Liver (tissue), 9 donors: ENCODE measurements around the gene TLCD1. TPM values are rescaled to one million over a fixed set of nuclear protein-coding genes. Genes with fewer than 3 reads are reported as not detected.
A peak's percentile ranks its signal among the peaks of the same experiment; 100 is the strongest.

Experiments used
- DNase-seq: peaks from one replicate; pipeline ENCODE4 v3.0.0-alpha.2; 2017; ENCODE audit warnings: low spot score
- H3K27ac ChIP-seq, 2 donors: one replicate each; pipeline ENCODE4 v1.7.0; 2013; ENCODE audit warnings: inconsistent platforms in 2 of 2, low read length in 2 of 2, control low read depth in 1 of 2, low read depth in 1 of 2, mild to moderate bottlenecking in 1 of 2
- H3K27me3 ChIP-seq, 4 donors: one replicate each; pipeline versions ENCODE4 v1.6.1 to v1.7.0; 2013; ENCODE audit warnings: low read length in 3 of 4, inconsistent platforms in 1 of 4, mild to moderate bottlenecking in 1 of 4, moderate library complexity in 1 of 4; ENCODE audit not compliant: control insufficient read depth in 4 of 4, insufficient read depth in 4 of 4
- H3K36me3 ChIP-seq, 4 donors: one replicate each; pipeline versions ENCODE4 v1.6.1 to v1.7.0; 2013; ENCODE audit warnings: low read length in 3 of 4, mild to moderate bottlenecking in 3 of 4, low read depth in 1 of 4, moderate library complexity in 1 of 4; ENCODE audit not compliant: control insufficient read depth in 4 of 4, insufficient read depth in 3 of 4
- H3K4me1 ChIP-seq, 4 donors: one replicate each; pipeline versions ENCODE4 v1.6.1 to v1.7.0; 2013; ENCODE audit warnings: low read length in 3 of 4, mild to moderate bottlenecking in 3 of 4, moderate library complexity in 1 of 4; ENCODE audit not compliant: control insufficient read depth in 4 of 4, insufficient read depth in 4 of 4
- H3K4me3 ChIP-seq, 3 donors: one replicate each; pipeline versions ENCODE4 v1.6.1 to v1.7.0; 2013; ENCODE audit warnings: low read length in 3 of 3, control low read depth in 1 of 3, low read depth in 1 of 3, mild to moderate bottlenecking in 1 of 3
- H3K9ac ChIP-seq, 2 donors: one replicate each; pipeline ENCODE4 v1.7.0; 2013; ENCODE audit warnings: low read length in 2 of 2, mild to moderate bottlenecking in 2 of 2, moderate library complexity in 2 of 2, control low read depth in 1 of 2, low read depth in 1 of 2
- H3K9me3 ChIP-seq, 4 donors: one replicate each; pipeline versions ENCODE4 v1.6.1 to v1.7.0; 2013; ENCODE audit warnings: low read length in 3 of 4; ENCODE audit not compliant: control insufficient read depth in 4 of 4
- EGR1 ChIP-seq, 2 donors: IDR thresholded peaks; 2 replicates each; pipeline ENCODE4 v1.6.1; 2016 to 2018; ENCODE audit warnings: antibody characterized with exemption in 2 of 2, low read depth in 2 of 2
- FOXA1 ChIP-seq: IDR thresholded peaks from 2 replicates; pipeline ENCODE4 v1.6.1; 2016; ENCODE audit warnings: antibody characterized with exemption
- FOXA2 ChIP-seq: IDR thresholded peaks from 2 replicates; pipeline ENCODE4 v1.6.1; 2016; ENCODE audit warnings: antibody characterized with exemption
- GABPA ChIP-seq, 2 donors: IDR thresholded peaks in 1 of 2; conservative IDR thresholded peaks in 1 of 2; 2 replicates each; pipeline ENCODE4 v1.6.1; 2016; ENCODE audit warnings: antibody characterized with exemption in 2 of 2, mild to moderate bottlenecking in 1 of 2, moderate library complexity in 1 of 2
- HNF4A ChIP-seq, 2 donors: conservative IDR thresholded peaks; 2 replicates each; pipeline ENCODE4 v1.6.1; 2016; ENCODE audit warnings: antibody characterized with exemption in 2 of 2, mild to moderate bottlenecking in 2 of 2
- HNF4G ChIP-seq: IDR thresholded peaks from 2 replicates; pipeline ENCODE4 v1.6.1; 2016; ENCODE audit warnings: antibody characterized with exemption
- JUND ChIP-seq, 2 donors: IDR thresholded peaks; 2 replicates each; pipeline ENCODE4 v1.6.1; 2016; ENCODE audit warnings: antibody characterized with exemption in 2 of 2
- NR2F2 ChIP-seq: IDR thresholded peaks from 2 replicates; pipeline ENCODE4 v1.6.1; 2016; ENCODE audit warnings: antibody characterized with exemption
- RAD21 ChIP-seq, 2 donors: IDR thresholded peaks; 2 replicates each; pipeline ENCODE4 v1.6.1; 2016; ENCODE audit warnings: antibody characterized with exemption in 2 of 2, mild to moderate bottlenecking in 2 of 2
- RXRA ChIP-seq, 2 donors: IDR thresholded peaks; 2 replicates each; pipeline ENCODE4 v1.6.1; 2017 to 2018; ENCODE audit warnings: antibody characterized with exemption in 2 of 2, mild to moderate bottlenecking in 1 of 2
- SP1 ChIP-seq: IDR thresholded peaks from 2 replicates; pipeline ENCODE4 v1.6.1; 2018; ENCODE audit warnings: antibody characterized with exemption, mild to moderate bottlenecking
- YY1 ChIP-seq: IDR thresholded peaks from 2 replicates; pipeline ENCODE4 v1.6.1; 2016; ENCODE audit warnings: antibody characterized with exemption, mild to moderate bottlenecking
- ZBTB33 ChIP-seq: IDR thresholded peaks from 2 replicates; pipeline ENCODE4 v1.6.1; 2016; ENCODE audit warnings: antibody characterized with exemption
- WGBS: extraction: QIAGEN DNeasy Blood & Tissue Kit; methylation state at CpG from one replicate; pipeline ENCODE4 v1.1.7; 2013; 5-methylcytosine and 5-hydroxymethylcytosine counted together
- polyA plus RNA-seq, 2 donors: library from polyadenylated mRNA; stranded (reverse) in 1 of 2; unstranded in 1 of 2; fragments of 200-250 nt in 1 of 2; fragments of >200 nt in 1 of 2; fragmentation: Nextera tagmentation in 1 of 2; extraction: Ambion mirVana in 1 of 2; gene quantifications; one replicate each; pipeline versions ENCODE4 v1.2.1 to v1.2.3, GENCODE V29; 2013 to 2015
- total RNA-seq, 2 donors: library from RNA; depleted of rRNA; stranded (reverse); fragments of >200 nt; gene quantifications; one replicate each; pipeline ENCODE4 v1.2.3, GENCODE V29; 2014
- TF ChIP-seq, protein P1 (sequence below): IDR thresholded peaks from 2 replicates; pipeline ENCODE4 v1.6.1; 2016; ENCODE audit warnings: antibody characterized with exemption
- TF ChIP-seq, protein P2 (sequence below): IDR thresholded peaks from 2 replicates; pipeline ENCODE4 v1.6.1; 2016; ENCODE audit warnings: antibody characterized with exemption, mild to moderate bottlenecking
- TF ChIP-seq, protein P3 (sequence below): fragments of 150-350 bp; IDR thresholded peaks from 2 replicates; pipeline ENCODE4 v1.5.1; 2017; ENCODE audit warnings: improper control_type of control experiment, low read depth, low read length; ENCODE audit not compliant: missing input control
- TF ChIP-seq, protein P4 (sequence below): IDR thresholded peaks from 2 replicates; pipeline ENCODE4 v1.6.1; 2016; ENCODE audit warnings: antibody characterized with exemption
- donor health status: healthy.
- donor health status: healthy.
- donor health status: healthy.
- donor health status: healthy.
- donor health status: healthy.

The TLCD1 gene
- total and polyA plus RNA-seq, 4 donors, result 4.4 to 8.8 (median 6.5) TPM

- no peak for DNase-seq
- 59% methylated on average over 3 of the region's 3 CpGs for WGBS
- H3K4me3 ChIP-seq, result no peak overlapping the region
- no peak overlapping the region for H3K9ac ChIP-seq
- no peak overlapping the region for H3K27ac ChIP-seq
- H3K27me3 ChIP-seq, result no peaks in the 10 kb centered on the region
- H3K9me3 ChIP-seq, result no peaks in the 10 kb centered on the region
- TF ChIP-seq RAD21 (IDR thresholded peaks at IDR 0.05) (peak; percentile 73 to 81), NR2F2 (no peak), ZBTB33 (no peak)
- TF ChIP-seq, protein P1, sequence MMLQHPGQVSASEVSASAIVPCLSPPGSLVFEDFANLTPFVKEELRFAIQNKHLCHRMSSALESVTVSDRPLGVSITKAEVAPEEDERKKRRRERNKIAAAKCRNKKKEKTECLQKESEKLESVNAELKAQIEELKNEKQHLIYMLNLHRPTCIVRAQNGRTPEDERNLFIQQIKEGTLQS, result no peak
- H3K36me3 ChIP-seq, result peaks cover 38 to 93% (median 83%) of the 10 kb centered on the region in 4 donors
- H3K4me1 ChIP-seq, result no peaks in the 10 kb centered on the region
Measured at GRCh38 chr17:28684963-28685362, 41.1 kb downstream of the TLCD1 start.

- H3K36me3 ChIP-seq, result peaks cover 40 to 89% (median 77%) of the 10 kb centered on the region in 4 donors
- H3K4me1 ChIP-seq, result no peaks in the 10 kb centered on the region
- no peaks in the 10 kb centered on the region for H3K9me3 ChIP-seq
- no peak overlapping the region for H3K27ac ChIP-seq
- H3K9ac ChIP-seq, result no peak overlapping the region
- no peaks in the 10 kb centered on the region for H3K27me3 ChIP-seq
- whole genome bisulfite sequencing, result 90% methylated on average over 11 of the region's 11 CpGs
- TF ChIP-seq JUND (IDR thresholded peaks at IDR 0.05), result no peak
- no peak for TF ChIP-seq HNF4G
- no peak for TF ChIP-seq RAD21 (IDR thresholded peaks at IDR 0.05)
- TF ChIP-seq RXRA (IDR thresholded peaks at IDR 0.05), result no peak
- no peak for TF ChIP-seq GABPA (IDR thresholded peaks at IDR 0.05 in 1 of 2, conservative IDR thresholded peaks at IDR 0.05 in 1 of 2)
- no peak for TF ChIP-seq EGR1 (IDR thresholded peaks at IDR 0.05; ENCODE audit: low read depth in 2 of 2)
- no peak for TF ChIP-seq SP1
- TF ChIP-seq HNF4A (conservative IDR thresholded peaks at IDR 0.05), result no peak
- no peak for TF ChIP-seq ZBTB33
- TF ChIP-seq, protein P2, sequence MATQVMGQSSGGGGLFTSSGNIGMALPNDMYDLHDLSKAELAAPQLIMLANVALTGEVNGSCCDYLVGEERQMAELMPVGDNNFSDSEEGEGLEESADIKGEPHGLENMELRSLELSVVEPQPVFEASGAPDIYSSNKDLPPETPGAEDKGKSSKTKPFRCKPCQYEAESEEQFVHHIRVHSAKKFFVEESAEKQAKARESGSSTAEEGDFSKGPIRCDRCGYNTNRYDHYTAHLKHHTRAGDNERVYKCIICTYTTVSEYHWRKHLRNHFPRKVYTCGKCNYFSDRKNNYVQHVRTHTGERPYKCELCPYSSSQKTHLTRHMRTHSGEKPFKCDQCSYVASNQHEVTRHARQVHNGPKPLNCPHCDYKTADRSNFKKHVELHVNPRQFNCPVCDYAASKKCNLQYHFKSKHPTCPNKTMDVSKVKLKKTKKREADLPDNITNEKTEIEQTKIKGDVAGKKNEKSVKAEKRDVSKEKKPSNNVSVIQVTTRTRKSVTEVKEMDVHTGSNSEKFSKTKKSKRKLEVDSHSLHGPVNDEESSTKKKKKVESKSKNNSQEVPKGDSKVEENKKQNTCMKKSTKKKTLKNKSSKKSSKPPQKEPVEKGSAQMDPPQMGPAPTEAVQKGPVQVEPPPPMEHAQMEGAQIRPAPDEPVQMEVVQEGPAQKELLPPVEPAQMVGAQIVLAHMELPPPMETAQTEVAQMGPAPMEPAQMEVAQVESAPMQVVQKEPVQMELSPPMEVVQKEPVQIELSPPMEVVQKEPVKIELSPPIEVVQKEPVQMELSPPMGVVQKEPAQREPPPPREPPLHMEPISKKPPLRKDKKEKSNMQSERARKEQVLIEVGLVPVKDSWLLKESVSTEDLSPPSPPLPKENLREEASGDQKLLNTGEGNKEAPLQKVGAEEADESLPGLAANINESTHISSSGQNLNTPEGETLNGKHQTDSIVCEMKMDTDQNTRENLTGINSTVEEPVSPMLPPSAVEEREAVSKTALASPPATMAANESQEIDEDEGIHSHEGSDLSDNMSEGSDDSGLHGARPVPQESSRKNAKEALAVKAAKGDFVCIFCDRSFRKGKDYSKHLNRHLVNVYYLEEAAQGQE, result no peak
- TF ChIP-seq FOXA1, result no peak
- TF ChIP-seq, protein P3, sequence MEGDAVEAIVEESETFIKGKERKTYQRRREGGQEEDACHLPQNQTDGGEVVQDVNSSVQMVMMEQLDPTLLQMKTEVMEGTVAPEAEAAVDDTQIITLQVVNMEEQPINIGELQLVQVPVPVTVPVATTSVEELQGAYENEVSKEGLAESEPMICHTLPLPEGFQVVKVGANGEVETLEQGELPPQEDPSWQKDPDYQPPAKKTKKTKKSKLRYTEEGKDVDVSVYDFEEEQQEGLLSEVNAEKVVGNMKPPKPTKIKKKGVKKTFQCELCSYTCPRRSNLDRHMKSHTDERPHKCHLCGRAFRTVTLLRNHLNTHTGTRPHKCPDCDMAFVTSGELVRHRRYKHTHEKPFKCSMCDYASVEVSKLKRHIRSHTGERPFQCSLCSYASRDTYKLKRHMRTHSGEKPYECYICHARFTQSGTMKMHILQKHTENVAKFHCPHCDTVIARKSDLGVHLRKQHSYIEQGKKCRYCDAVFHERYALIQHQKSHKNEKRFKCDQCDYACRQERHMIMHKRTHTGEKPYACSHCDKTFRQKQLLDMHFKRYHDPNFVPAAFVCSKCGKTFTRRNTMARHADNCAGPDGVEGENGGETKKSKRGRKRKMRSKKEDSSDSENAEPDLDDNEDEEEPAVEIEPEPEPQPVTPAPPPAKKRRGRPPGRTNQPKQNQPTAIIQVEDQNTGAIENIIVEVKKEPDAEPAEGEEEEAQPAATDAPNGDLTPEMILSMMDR, result no peak
- TF ChIP-seq, protein P4, sequence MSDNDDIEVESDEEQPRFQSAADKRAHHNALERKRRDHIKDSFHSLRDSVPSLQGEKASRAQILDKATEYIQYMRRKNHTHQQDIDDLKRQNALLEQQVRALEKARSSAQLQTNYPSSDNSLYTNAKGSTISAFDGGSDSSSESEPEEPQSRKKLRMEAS, result no peak
- TF ChIP-seq YY1, result no peak
- TF ChIP-seq, protein P1, result no peak
- TF ChIP-seq NR2F2, result no peak
- TF ChIP-seq FOXA2, result no peak
- no peak for DNase-seq
- no peak overlapping the region for H3K4me3 ChIP-seq
Measured at GRCh38 chr17:28682655-28683054, 43.4 kb downstream of the TLCD1 start.
